ENCODE results near the gene SETBP1.
"Not testable (repeated sequence)": the region's sequence is repeated elsewhere in the genome, so short reads cannot be mapped to it uniquely, and the experiment has no call there.

SETBP1 gene

DNA sequence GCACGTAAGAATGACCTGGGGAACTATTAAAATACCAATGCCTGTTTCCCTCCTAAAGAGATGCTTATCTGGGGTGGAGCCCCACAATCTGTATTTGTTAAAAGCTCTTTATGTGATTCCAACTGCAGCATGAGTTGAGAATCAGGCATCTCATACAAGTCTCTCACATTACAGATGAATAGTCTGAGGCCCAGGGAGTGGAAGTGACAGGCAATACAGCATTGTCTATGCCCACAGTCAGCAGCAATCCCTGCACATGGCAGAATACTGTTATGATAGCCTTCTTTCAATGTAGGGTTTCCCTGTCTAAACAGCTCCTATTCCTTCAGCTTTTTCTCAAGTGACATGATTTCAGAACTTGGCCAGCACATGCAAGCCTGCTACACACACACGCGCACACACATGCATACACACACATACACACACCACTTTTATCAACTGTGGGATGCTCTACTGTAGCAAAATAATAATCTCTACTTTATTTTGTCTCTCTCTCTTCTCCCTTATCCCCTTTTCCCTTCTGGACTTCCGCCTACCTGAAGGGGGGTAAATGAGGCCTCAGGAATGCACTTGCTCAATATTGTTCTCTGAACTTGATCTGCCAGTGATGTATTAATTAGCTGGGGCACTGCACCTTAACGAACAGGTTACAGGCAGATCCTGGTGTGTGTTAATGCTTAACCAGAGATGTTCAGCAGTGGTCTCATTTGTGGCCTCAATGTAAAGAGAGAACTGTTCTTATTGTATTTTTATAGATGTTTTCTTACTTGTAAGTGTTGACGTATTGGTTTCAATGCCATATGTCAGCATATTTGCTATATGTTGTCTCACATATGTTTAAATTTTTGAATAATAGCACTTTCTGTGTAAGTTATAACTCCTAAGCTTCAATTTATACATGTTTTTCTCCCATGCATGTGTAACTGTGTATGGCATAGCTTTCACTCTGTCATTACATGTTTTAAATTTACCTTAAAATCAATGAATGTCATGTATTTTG, 116.0 kb downstream of the SETBP1 start:
- no peak for DNase-seq

DNA sequence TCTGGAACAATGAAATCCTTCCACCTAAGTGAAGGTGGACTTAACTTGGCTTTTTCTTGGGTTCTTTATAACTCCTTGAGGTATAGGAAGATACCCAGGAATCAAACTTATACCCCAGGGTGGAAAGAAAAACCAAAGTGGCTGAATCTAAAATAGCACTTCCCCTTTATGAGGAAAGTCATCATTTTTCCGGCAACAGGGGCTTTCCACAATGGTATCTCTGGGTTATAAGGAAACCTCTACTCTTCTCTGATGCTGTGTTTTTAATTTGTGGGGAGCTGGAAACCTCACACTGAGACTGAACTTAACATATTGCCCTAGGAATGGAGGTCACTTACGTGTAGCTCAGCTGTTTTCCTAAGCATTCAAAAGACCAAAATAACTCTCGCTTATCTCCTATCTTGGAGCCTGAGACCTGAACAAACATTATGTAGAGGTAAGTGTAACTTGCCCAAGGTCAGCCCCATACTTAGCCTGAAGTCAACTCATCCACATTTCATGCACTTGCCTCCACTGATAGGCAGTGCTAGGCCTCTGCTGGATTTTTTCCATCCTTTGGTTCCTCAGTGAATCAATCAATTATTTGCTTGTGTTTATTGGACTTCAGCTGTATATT, 117.9 kb downstream of the SETBP1 start:
- no peak for DNase-seq

GRCh38 chr18:44799382-44799906, 118.8 kb downstream of the SETBP1 start:
- DNase-seq: no peak

DNA sequence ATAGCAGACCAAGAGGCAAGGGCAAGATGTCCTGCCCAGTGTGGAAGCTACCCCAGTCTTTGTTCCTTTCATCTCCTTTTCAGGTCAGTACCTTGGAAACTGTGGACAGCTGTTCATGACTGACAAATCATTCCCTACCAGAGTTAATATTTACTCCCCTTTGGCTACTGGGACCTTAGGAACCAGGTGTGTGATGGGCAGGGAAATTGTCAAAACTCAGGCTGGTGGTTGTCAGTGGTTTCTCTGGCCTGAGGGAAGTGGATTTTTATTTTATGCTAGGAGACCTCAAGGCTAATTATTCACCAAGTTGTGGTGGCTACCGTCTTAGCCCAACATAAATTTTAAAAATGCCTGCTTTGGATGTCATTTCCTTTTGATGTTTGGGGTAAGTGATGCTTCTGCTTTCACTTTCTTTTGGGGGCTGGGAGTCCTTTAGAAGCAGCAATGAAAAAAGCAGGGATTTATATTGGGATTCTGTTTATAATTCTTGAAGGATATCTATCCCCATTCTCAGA, 119.3 kb downstream of the SETBP1 start:
- no peak for DNase-seq

- not testable (repeated sequence) for DNase-seq
Observed at GRCh38 chr18:44800766-44801165, 120.1 kb downstream of the SETBP1 start.

- DNase-seq: no peak
Observed at GRCh38 chr18:44801781-44802180, 121.1 kb downstream of the SETBP1 start.

DNA sequence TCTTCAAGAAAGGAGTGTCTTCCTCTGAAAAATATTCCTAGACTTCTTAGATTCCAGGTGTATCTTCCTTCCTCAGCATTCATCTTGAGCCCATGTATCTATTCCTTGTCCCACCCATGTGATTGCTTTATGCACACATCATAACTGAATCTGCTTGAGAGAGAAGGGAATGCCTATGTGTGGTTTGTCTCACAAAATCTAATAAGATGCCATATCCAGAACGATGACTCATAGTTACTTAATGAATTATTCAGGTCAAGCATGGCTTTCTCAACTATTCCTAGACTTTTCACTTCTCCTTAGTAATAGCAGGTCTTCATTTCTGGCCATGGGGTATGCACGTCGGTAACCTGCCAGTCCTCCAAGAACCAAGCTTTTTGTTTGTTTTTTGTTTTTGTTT, 121.8 kb downstream of the SETBP1 start:
- DNase-seq: no peak

- DNase-seq: no peak
Observed at GRCh38 chr18:44803019-44803650, 122.4 kb downstream of the SETBP1 start.

DNA sequence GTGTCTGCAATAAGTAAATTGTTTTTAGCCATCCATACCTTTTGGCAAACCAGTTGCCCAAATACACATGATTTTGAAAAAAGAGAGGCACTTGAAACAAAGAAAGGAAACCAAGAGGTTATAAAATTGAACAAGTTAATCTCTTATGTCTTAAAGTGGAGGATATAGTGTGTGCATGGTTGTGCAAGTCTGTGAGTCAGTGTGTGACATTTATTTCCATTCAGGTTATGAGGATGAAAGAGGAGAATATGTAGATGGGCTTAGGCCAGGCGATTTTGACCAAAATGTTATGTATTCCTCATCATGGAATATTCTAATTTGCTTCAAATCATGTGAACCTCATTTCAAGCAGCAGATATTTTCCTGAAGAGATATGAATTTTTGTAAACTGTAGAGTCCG, 123.3 kb downstream of the SETBP1 start:
- DNase-seq: no peak

DNA sequence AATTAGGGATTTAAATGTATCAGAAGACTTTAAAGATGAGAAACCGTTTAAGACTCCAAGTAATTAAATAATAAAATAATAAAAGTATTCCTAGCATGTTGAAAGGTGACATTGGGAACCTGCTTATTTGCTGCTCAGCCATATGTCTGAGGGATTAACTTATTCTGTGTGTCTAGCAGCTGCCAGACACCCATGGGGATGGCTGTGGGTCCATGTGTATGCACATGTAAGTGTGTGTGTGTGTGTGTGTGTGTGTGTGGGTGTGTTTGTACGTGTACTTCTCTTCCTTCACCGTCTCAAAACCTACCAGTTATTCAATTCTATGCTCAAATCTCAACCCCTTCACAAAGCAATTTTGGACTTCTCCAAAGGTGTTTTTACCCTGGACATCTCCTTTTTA, 124.5 kb downstream of the SETBP1 start:
- DNase-seq: no peak

- DNase-seq: no peak
Observed at GRCh38 chr18:44805643-44806042, 125.0 kb downstream of the SETBP1 start.

GRCh38 chr18:44807766-44808165, 127.1 kb downstream of the SETBP1 start:
- DNase-seq: no peak

GRCh38 chr18:44811572-44812125, 131.0 kb downstream of the SETBP1 start:
- no peak for DNase-seq

GRCh38 chr18:44812426-44812825, 131.7 kb downstream of the SETBP1 start:
- DNase-seq: no peak

DNA sequence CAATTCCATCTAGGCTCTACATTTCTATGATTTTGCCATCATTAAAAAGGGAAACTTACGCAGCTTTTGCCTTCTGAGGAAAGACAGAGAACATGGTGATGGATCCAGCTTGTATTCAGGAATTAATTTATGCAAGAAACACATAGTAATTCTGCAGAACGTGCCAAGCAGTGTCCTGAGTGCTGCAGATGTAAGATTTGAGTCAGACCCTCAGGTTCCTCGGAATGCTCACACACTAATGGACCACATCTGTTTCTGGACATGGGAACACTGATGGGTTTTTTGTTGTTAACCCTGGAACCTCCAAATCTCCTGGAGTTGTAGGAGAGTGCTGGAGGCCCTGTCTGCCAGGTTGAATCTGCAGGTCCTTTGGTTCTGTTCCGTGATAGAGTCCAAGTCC, 132.9 kb downstream of the SETBP1 start:
- no peak for DNase-seq

GRCh38 chr18:44815108-44815507, 134.4 kb downstream of the SETBP1 start:
- no peak for DNase-seq

- no peak for DNase-seq
Observed at GRCh38 chr18:44816050-44816449, 135.4 kb downstream of the SETBP1 start.

DNA sequence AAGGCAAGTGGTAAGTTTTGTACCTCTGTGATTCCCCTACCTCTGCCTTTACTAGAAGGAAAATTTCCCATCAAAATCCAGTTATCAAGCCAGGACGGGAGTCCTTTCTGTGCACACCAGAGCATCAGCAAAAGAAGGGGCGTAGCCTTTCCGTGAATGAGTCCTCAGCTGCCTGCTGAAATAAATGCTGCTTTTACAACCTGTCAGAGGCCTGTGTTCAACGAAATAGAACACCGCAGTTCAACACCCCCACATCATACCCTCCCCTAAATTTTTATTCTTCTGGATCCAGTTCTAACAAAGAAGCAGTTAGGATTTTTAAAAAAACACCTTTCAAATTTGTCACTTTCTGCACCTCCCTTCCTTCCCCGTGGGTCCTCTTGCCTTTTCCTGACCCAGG, 135.8 kb downstream of the SETBP1 start:
- no peak for DNase-seq

- DNase-seq: no peak
Observed at GRCh38 chr18:44817831-44818473, 137.3 kb downstream of the SETBP1 start.

GRCh38 chr18:44818668-44819403, 138.1 kb downstream of the SETBP1 start:
- no peak for DNase-seq

GRCh38 chr18:44819944-44820510, 139.3 kb downstream of the SETBP1 start:
- no peak for DNase-seq

Measured in activated CD4-positive, CD25-positive, alpha-beta regulatory T cell treated with anti-CD3 and anti-CD28 coated beads, Interleukin-2, amount 50 U/mL, for 72 hours (primary cell).